ENCODE data around the gene F2RL3.

GRCh38 chr19:16915734-16916133, 26.9 kb downstream of the F2RL3 start:
- TF ChIP-seq PATZ1 (CRISPR knock-in tag; IDR thresholded peaks at IDR 0.05; ENCODE audit: borderline replicate concordance) (no peak), ZFP3 (CRISPR knock-in tag; IDR thresholded peaks at IDR 0.05) (no peak), RARB (CRISPR knock-in tag; IDR thresholded peaks at IDR 0.05) (no peak)

All from SK-N-SH treated with all-trans-retinoic acid at 6 μM for 48 hours (cell line).